GM23248 (cell line): ENCODE results near the gene HDAC7.

ENCODE experiments used
- EZH2 ChIP-seq: fragments of 200-600 bp; sonication (generic); IDR thresholded peaks from 2 replicates; pipeline ENCODE4 v1.6.1; 2018; ENCODE audit warnings: antibody characterized with exemption, mild to moderate bottlenecking; ENCODE audit not compliant: insufficient read depth, poor library complexity, severe bottlenecking
- EZH2phosphoT487 ChIP-seq: fragments of 200-600 bp; sonication (generic); IDR thresholded peaks from 2 replicates; pipeline ENCODE4 v1.6.1; 2018; ENCODE audit warnings: antibody characterized with exemption, moderate library complexity, mild to moderate bottlenecking, low read depth; ENCODE audit not compliant: insufficient read depth

DNA sequence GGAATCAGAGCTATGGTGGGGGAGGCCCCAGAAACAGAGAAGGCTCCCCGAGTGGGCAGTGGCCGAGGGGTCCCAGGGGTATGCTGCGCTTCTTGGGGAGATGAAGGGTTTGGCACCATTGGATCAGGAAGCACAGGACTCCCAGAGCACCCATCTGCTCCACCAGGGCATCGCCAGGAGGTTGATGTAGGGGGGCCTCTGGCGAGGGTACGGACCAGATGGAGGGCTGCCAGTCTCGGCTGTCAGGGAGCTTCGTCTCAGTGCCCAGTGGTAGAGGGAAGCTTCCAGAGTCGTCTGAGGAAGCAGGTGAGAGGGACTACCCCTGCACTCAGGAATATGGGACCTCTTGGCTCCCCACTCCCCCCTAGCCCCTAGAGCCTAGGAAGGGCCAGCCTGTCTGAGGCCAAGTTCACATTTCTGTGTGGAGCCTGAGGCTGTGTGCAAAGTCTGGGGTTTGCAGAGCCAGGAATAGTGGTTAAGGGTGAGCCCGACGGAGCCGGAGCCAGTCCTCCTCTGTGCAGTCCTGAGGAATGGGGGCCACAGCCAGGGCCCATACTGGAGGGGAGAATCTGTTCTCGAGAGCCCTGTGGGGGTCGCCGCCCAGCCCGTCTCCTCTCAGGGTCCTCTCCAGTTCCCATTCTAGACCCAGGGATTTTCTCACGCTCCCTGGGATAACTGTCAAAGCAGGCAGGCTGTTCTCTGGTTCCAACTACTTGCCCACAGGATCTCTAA, 36.5 kb downstream of the HDAC7 start:
- no peak for TF ChIP-seq EZH2
- TF ChIP-seq EZH2phosphoT487: no peak
